Caco-2 (cell line): ENCODE results near the gene RERE. TPM values are rescaled to one million over a fixed set of nuclear protein-coding genes. Genes with fewer than 3 reads are reported as not detected.

Source experiments
- BruUV-seq: library from RNA; stranded (reverse); fragments of 400-500 nt; replicated peaks from 2 replicates; lab custom pipeline; 2021; lab: Mats Ljungman, UMichigan
- CTCF ChIA-PET: fragments of 300-600 bp; sonication (Branson Sonifier 250); formaldehyde crosslinking; loops from one replicate; lab custom pipeline; 2022; ENCODE audit warnings: antibody characterized with exemption; lab: Charles Lee
- POLR2A ChIA-PET: fragments of 300-600 bp; sonication (Branson Sonifier 250); formaldehyde crosslinking; loops from one replicate; lab custom pipeline; 2022; ENCODE audit warnings: antibody characterized with exemption; lab: Charles Lee
- DNase-seq, 2 experiments: peaks; one replicate each; pipeline versions ENCODE4 v3.0.0 to v3.0.0-alpha.2; 2020 to 2022
- H3K27me3 ChIP-seq: replicated peaks from 2 replicates; pipeline ENCODE4 v1.6.0; 2011; ENCODE audit warnings: low read length; ENCODE audit not compliant: control insufficient read depth, insufficient read depth
- H3K36me3 ChIP-seq: 2 replicates; pipeline ENCODE4 v1.5.1; 2011; ENCODE audit warnings: low read length; ENCODE audit not compliant: control insufficient read depth, insufficient read depth
- H3K4me1 ChIP-seq: fragments of 250-450 bp; sonication (Bioruptor Pico); 2 replicates; pipeline ENCODE4 v1.5.1; 2020; ENCODE audit warnings: mild to moderate bottlenecking
- H3K4me3 ChIP-seq: 2 replicates; pipeline ENCODE4 v1.5.1; 2011; ENCODE audit warnings: low read depth, mild to moderate bottlenecking, control low read depth, low read length
- H3K9me3 ChIP-seq: fragments of 250-450 bp; sonication (Bioruptor Pico); 2 replicates; pipeline ENCODE4 v1.5.1; 2020; ENCODE audit warnings: mild to moderate bottlenecking, moderate library complexity
- H3K27ac Mint-ChIP-seq: one replicate; pipeline ENCODE4 v1.8.0; 2022; ENCODE audit warnings: mixed read lengths; ENCODE audit not compliant: unreplicated experiment
- H3K27me3 Mint-ChIP-seq: one replicate; pipeline ENCODE4 v1.8.0; 2022; ENCODE audit warnings: mixed read lengths; ENCODE audit not compliant: insufficient read depth, unreplicated experiment
- H3K36me3 Mint-ChIP-seq: one replicate; pipeline ENCODE4 v1.8.0; 2022; ENCODE audit warnings: mild to moderate bottlenecking, mixed read lengths; ENCODE audit not compliant: insufficient read depth, unreplicated experiment
- H3K4me1 Mint-ChIP-seq: one replicate; pipeline ENCODE4 v1.8.0; 2022; ENCODE audit warnings: low read depth, mixed read lengths; ENCODE audit not compliant: unreplicated experiment
- H3K4me3 Mint-ChIP-seq: one replicate; pipeline ENCODE4 v1.8.0; 2022; ENCODE audit warnings: mild to moderate bottlenecking, moderate library complexity, mixed read lengths; ENCODE audit not compliant: unreplicated experiment
- H3K9me3 Mint-ChIP-seq: one replicate; pipeline ENCODE4 v1.8.0; 2022; ENCODE audit warnings: mixed read lengths; ENCODE audit not compliant: unreplicated experiment
- CTCF ChIP-seq, 2 experiments: fragments of 200-600 bp in 1 of 2; IDR thresholded peaks; 1 replicate in 1 of 2; 2 replicates in 1 of 2; pipeline versions ENCODE4 v1.5.1 to v1.8.0; 2011 to 2022; ENCODE audit warnings: antibody characterized with exemption in 1 of 2, control low read depth in 1 of 2, inconsistent platforms in 1 of 2, low read depth in 1 of 2, low read length in 1 of 2, mild to moderate bottlenecking in 1 of 2, moderate library complexity in 1 of 2; ENCODE audit not compliant: insufficient read depth in 1 of 2, severe bottlenecking in 1 of 2, unreplicated experiment in 1 of 2
- intact Hi-C: fragments of 100-400 bp; cut with micrococcal nuclease; formaldehyde crosslinking; loops from one replicate; pipeline ENCODE4 v1.10.0; 2022; ENCODE audit not compliant: unreplicated experiment
- total RNA-seq: library from RNA; stranded (reverse); gene quantifications from 2 replicates; pipeline ENCODE4 v1.2.3, GENCODE V29; 2022

RERE gene
- total RNA-seq, 1 experiment from 2014 or later: 85.2 TPM

DNA sequence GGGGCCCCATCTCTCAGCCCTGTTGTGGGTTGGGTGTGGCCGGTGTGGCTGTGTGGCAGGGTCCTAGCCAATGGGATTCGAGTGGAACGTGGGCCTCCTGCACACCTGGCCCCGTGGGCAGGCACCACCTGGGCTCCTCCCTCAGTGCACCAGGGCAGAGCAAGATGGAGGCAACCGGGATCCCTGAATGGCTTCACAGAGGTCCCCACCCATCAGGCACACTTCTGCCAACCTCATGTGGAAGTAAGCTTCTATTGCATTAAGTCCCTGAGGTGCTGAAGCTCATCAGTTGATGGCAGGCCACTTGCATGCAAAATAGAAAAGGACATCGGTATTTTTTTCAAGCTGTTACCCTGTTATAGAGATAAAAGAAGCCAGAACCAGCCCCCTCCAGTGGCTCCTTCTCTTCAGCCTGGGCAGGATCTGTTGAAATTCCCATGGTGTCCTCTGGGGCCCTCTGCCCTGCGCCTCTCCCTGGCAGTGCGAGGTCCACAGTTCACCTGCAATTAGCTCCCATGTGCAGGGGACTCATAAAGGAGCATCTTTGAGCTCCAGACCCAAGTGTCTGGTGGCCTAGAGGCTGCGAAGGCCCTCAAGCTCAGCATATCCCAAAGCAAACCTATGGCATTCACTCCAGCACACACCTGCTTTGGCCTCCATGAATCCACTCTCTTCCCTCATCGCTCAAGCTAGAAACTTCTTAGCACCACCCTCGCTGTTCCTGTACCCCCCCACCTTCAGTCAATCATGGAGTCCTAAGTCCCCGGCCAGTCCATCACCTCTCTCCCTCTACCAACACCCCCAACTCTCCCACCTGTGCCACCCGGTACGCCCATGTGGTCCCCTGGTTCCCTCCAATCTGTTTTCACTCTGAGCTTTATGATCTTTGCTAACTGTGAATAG lies 501.6 kb downstream of the RERE start:
- Mint-ChIP-seq H3K27me3 (no peaks in the 10 kb centered on the region), H3K4me3 (no peak overlapping the region), H3K27ac (no peak overlapping the region), H3K9me3 (no peaks in the 10 kb centered on the region), H3K4me1 (peaks cover 21% of the 10 kb centered on the region), H3K36me3 (peaks cover 5% of the 10 kb centered on the region)
- intact Hi-C loops: loop anchor here (2.0 to 10.0 kb wide), 2 partner anchors 33 to 131 kb away; no protein-coding TSS in a partner anchor
- H3K4me1 ChIP-seq: peaks cover 13% of the 10 kb centered on the region; the same call in 1 of the 2 replicates
- peak in 1 of 2 experiments; percentile 37 for DNase-seq
- H3K9me3 ChIP-seq: no peaks in the 10 kb centered on the region
- no peaks in the 10 kb centered on the region for H3K27me3 ChIP-seq
- TF ChIP-seq CTCF (IDR thresholded peaks at IDR 0.05; ENCODE audit: insufficient read depth in 1 of 2, low read depth in 1 of 2, low read length in 1 of 2, severe bottlenecking in 1 of 2, unreplicated experiment in 1 of 2): peak in 1 of 2 experiments; percentile 49
- no peaks in the 10 kb centered on the region for H3K36me3 ChIP-seq
- ChIA-PET CTCF (interaction anchor here (0.6 to 3.5 kb wide), 9 partner anchors 34 to 508 kb away, joined by 3 to 69 read pairs (median 5); partner anchors contain the start of gene ERRFI1), POLR2A (interaction anchor here (2.4 kb wide), 1 partner anchor 289 kb away, joined by 5 read pairs; no protein-coding TSS in a partner anchor)
- H3K4me3 ChIP-seq: no peak overlapping the region
- no TSS peak for BruUV-seq

GRCh38 chr1:8314346-8315280 lies 502.8 kb downstream of the RERE start:
- Histone ChIP-seq H3K4me1 (peaks cover 13% of the 10 kb centered on the region; the same call in 1 of the 2 replicates), H3K4me3 (no peak overlapping the region), H3K36me3 (no peaks in the 10 kb centered on the region), H3K9me3 (no peaks in the 10 kb centered on the region), H3K27me3 (no peaks in the 10 kb centered on the region)
- peak; percentile 79 to 88 for DNase-seq
- Mint-ChIP-seq H3K27ac (peak overlapping the region; percentile 39), H3K4me3 (no peak overlapping the region), H3K27me3 (no peaks in the 10 kb centered on the region), H3K9me3 (no peaks in the 10 kb centered on the region), H3K36me3 (peaks cover 5% of the 10 kb centered on the region), H3K4me1 (peaks cover 21% of the 10 kb centered on the region)
- intact Hi-C loops: loop anchor here (1.0 to 10.0 kb wide), 6 partner anchors 34 to 339 kb away; no protein-coding TSS in a partner anchor
- ChIA-PET POLR2A (interaction anchor here (0.7 to 2.4 kb wide), 4 partner anchors 288 to 299 kb away, joined by 3 to 5 read pairs (median 4); partner anchors contain the start of gene ERRFI1), CTCF (interaction anchor here (0.5 to 3.5 kb wide), 28 partner anchors 13 to 798 kb away, joined by 3 to 69 read pairs (median 4); partner anchors contain the start of genes ERRFI1 and PARK7)
- no TSS peak for BruUV-seq
- TF ChIP-seq CTCF (IDR thresholded peaks at IDR 0.05; ENCODE audit: insufficient read depth in 1 of 2, low read depth in 1 of 2, low read length in 1 of 2, severe bottlenecking in 1 of 2, unreplicated experiment in 1 of 2): peak; percentile 86 to 88
